WI38 (cell line): ENCODE data around the gene SMARCA1.

Experiments
- H3K4me3 ChIP-seq: 2 replicates; pipeline ENCODE4 v1.5.1; 2011; ENCODE audit warnings: low read depth, mild to moderate bottlenecking, control low read depth, low read length
- TF ChIP-seq, protein P1 (sequence below): IDR thresholded peaks from 2 replicates; pipeline ENCODE4 v1.5.1; 2012; ENCODE audit warnings: low read depth, mild to moderate bottlenecking, control low read depth, low read length

SMARCA1 gene

DNA sequence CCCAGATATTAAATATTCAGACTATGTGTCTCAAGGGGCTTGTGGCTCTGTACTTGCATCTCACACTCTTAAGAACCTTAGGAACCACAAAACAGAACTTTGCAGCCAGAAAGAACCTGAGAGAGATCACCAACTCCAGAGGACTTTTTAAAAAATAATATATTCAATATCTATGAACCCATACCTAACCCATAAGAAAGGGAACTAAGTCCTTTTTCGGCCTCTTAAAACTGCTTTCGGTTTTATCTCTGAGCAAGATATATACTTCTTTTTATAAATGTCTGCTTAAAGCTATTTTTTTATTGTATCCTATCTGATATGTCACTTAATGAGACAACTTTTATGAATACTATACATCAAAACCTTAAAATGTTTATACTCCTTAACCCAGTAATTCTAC, 10.9 kb downstream of the SMARCA1 start:
- H3K4me3 ChIP-seq: no peak overlapping the region
- TF ChIP-seq, protein P1, sequence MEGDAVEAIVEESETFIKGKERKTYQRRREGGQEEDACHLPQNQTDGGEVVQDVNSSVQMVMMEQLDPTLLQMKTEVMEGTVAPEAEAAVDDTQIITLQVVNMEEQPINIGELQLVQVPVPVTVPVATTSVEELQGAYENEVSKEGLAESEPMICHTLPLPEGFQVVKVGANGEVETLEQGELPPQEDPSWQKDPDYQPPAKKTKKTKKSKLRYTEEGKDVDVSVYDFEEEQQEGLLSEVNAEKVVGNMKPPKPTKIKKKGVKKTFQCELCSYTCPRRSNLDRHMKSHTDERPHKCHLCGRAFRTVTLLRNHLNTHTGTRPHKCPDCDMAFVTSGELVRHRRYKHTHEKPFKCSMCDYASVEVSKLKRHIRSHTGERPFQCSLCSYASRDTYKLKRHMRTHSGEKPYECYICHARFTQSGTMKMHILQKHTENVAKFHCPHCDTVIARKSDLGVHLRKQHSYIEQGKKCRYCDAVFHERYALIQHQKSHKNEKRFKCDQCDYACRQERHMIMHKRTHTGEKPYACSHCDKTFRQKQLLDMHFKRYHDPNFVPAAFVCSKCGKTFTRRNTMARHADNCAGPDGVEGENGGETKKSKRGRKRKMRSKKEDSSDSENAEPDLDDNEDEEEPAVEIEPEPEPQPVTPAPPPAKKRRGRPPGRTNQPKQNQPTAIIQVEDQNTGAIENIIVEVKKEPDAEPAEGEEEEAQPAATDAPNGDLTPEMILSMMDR: no peak

DNA sequence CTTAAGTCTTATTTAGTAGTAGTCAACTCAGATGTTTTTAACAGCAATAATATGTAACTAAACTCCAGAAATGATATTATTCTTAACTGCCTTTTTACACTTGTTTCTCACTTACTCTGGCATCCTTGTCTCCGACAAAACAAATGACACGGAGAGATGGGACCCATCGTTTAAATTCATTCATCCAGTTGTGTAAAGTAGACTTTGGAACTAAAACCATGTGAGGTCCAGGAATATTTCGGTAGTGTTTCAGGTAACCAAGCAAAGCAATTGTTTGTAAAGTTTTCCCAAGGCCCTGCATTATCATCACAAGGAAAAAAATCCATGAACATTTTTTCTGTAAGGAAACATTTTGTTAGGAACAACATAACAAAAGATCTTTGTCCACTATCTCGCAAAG, 11.6 kb downstream of the SMARCA1 start:
- H3K4me3 ChIP-seq: no peak overlapping the region
- TF ChIP-seq, protein P1: no peak

DNA sequence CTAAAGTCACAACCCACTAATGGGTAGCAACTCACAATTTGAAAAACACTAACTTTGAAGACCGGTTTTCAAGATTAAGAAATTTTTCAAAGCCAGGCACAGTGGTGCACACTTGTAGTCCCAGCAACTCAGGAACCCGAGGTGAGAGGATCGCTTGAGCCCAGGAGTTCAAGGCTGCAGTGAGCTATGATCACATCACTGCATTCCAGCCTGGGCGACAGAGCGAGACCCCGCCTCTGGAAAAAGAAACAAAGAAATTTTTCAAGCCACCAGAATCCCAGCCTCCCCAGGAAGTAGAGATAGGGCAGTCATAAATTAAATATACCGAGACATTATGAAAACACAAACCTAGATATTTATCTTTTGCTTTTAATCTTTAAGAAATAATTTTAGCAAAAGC, 13.0 kb downstream of the SMARCA1 start:
- TF ChIP-seq, protein P1: no peak
- H3K4me3 ChIP-seq: no peak overlapping the region

DNA sequence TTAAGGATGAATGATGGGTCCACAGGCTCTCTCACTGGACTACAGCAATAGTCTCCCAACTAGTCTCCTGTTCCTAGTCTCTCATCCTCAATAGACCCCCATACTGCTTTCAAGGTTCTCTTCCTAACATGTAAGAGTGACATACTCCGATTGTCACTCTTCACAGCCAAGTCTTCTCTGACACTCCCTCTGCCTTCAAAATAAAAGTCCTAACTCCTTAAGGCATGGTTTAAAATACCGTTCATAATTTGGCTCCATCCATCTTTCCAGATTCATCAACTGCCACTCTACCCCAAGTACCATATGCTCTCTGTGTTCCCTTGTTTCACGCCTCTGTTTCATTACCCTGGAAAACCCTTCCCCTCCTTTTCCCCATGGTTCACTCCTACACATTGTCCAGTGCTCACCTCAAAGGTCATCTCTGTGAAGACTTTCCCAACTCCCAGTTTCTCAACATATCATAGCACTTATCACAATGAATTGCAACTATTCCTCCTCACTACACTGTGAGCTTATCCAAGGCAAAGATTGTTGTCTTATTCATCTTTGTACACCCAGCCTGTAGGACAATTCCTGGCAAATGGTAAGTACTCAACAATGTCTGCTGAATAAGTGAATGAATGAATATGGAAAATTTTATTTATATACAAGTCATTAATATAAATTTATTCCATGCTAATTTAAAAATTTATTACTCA, 26.0 kb downstream of the SMARCA1 start:
- H3K4me3 ChIP-seq: no peak overlapping the region
- TF ChIP-seq, protein P1: no peak

DNA sequence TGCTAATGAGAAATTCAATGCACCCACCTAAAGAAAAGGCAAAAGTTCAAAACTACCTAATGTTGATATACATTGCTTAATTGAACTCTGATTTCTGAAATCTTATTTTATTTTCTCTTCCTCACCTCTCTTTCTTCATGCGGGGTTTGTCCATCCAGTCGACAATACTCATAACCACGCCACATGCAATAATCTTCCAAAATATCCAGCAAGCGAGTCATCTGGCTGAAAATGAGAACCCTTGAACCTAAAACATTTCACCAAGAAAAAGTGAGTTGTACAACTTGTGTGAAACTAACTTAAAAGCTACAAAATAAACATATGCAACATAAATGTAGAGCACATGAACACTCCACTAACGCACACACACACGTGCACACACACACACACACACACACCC, 26.7 kb downstream of the SMARCA1 start:
- TF ChIP-seq, protein P1: no peak
- no peak overlapping the region for H3K4me3 ChIP-seq

DNA sequence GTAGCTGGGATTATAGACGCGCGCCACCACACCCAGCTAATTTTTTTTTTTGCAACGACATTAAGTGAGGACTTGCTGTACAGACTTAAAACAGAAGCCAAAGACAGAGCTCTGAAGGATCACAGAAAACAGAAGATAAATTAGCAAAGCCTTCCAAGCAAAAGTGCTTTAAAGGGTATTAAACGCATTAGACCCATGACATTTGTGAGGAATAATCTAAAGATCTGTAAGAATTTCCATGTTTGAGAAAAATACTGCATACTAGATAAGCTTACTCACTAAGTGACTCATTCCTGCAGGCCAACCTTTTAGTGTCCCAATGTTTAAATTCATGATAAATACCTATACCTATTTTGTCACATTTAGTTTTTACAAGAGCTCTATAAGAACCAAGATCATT, 27.4 kb downstream of the SMARCA1 start:
- TF ChIP-seq, protein P1: no peak
- no peak overlapping the region for H3K4me3 ChIP-seq

DNA sequence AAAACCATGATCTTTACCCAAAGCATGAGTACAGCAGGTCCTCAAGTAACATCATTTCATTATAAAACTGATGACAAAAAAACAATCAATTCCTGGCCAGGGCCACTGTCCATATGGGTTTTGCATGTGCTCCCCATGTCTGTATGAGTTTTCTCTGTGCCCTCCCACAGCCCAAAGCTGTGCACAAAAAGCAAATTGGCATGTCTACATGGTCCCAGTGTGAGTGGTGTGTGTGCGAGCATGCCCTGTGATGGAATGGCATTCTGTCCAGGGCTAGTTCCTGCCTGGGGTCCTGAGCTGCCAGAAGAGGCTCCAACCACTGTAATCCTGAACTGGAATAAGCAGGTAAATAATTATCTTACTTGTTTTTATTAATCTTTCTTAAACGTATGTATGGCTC, 28.4 kb downstream of the SMARCA1 start:
- no peak overlapping the region for H3K4me3 ChIP-seq
- TF ChIP-seq, protein P1: no peak
